ENCODE results near the gene ECE2. TPM values are rescaled to one million over a fixed set of nuclear protein-coding genes. Genes with fewer than 3 reads are reported as not detected.

The ECE2 gene
- total and polyA plus RNA-seq, 2 experiments from 2014 or later: not detected

DNA sequence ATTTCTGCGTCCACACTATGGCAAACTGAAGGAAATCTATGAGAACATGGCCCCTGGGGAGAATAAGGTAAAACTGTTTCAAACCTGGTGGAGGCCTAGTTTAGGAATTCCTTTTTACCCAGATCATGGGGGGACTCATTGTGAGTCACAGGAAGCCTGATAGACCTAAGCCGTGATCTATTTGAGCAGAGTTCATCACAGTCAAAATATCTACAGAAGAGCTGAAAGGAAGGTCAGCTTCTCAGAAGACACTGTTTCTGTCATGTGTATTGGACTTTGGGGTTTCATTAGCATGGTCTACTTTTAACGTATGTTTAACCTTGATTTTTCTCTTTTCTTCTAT, 24.5 kb downstream of the ECE2 start:
- peak overlapping the region; percentile 97 for H3K4me3 ChIP-seq
- H3K27me3 ChIP-seq (replicated peaks; ENCODE audit: insufficient read depth): no peaks in the 10 kb centered on the region
- H3K9me2 ChIP-seq (ENCODE audit: insufficient read depth): no peaks in the 10 kb centered on the region
- peak overlapping the region; percentile 80 for H3K27ac ChIP-seq
- H3K9me3 ChIP-seq (ENCODE audit: low read depth): no peaks in the 10 kb centered on the region
- no peak overlapping the region for H2AFZ ChIP-seq
- TF ChIP-seq EZH2 (IDR thresholded peaks at IDR 0.05; ENCODE audit: insufficient read depth, poor library complexity, severe bottlenecking) (no peak), EZH2phosphoT487 (IDR thresholded peaks at IDR 0.05; ENCODE audit: insufficient read depth, low read depth) (no peak)
- 2 to 12% methylated on average over 3 of the region's 3 CpGs for WGBS, 2 experiments (ENCODE audit: low coverage in 1 of 2, low lambda C conversion rate in 2 of 2, missing lambda C conversion rate in 2 of 2)
- peaks cover 35% of the 10 kb centered on the region for H3F3A ChIP-seq (ENCODE audit: insufficient read depth)
- H3K36me3 ChIP-seq (ENCODE audit: low read depth): peaks cover 48% of the 10 kb centered on the region
- peaks cover 63% of the 10 kb centered on the region for H3K79me2 ChIP-seq (ENCODE audit: insufficient read depth)
- no peaks in the 10 kb centered on the region for H4K20me1 ChIP-seq (ENCODE audit: insufficient read depth)
- H3K4me1 ChIP-seq (ENCODE audit: insufficient read depth): peaks cover 19% of the 10 kb centered on the region
- peak overlapping the region; percentile 91 for H3K4me2 ChIP-seq (ENCODE audit: unreplicated experiment)
- in situ Hi-C loops (cut with MboI): no loop called here
- H3K9ac ChIP-seq: peak overlapping the region; percentile 91
- peak; percentile 78 for DNase-seq

DNA sequence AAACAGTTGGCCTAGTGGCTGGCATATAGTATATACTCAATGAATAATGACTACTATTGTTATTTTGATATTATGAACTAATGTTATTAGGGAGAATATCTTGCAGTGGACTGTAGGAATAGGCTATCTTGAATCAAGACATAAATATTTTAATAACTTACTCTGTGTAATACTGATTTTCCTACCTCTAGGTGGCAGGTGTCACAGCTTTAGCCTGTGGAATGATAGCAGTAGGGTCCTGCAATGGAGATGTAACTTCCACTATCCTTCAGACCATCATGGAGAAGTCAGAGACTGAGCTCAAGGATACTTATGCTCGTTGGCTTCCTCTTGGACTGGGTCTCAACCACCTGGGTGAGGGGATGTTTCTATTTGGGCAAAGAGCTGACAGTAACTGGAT, 29.8 kb downstream of the ECE2 start:
- H3K27ac ChIP-seq: no peak overlapping the region
- no peaks in the 10 kb centered on the region for H3K27me3 ChIP-seq (replicated peaks; ENCODE audit: insufficient read depth)
- peaks cover 58% of the 10 kb centered on the region for H3F3A ChIP-seq (ENCODE audit: insufficient read depth)
- H2AFZ ChIP-seq: no peak overlapping the region
- peak; percentile 43 for DNase-seq
- WGBS, 2 experiments (ENCODE audit: low coverage in 1 of 2, low lambda C conversion rate in 2 of 2, missing lambda C conversion rate in 2 of 2): 50 to 74% methylated on average over 1 of the region's 1 CpG
- H3K79me2 ChIP-seq (ENCODE audit: insufficient read depth): peaks cover 66% of the 10 kb centered on the region
- H3K9me3 ChIP-seq (ENCODE audit: low read depth): no peaks in the 10 kb centered on the region
- H3K36me3 ChIP-seq (ENCODE audit: low read depth): peaks cover 73% of the 10 kb centered on the region
- in situ Hi-C loops (cut with MboI): no loop called here
- no peaks in the 10 kb centered on the region for H4K20me1 ChIP-seq (ENCODE audit: insufficient read depth)
- no peak overlapping the region for H3K9ac ChIP-seq
- no peak for TF ChIP-seq EZH2phosphoT487 (IDR thresholded peaks at IDR 0.05; ENCODE audit: insufficient read depth, low read depth)
- no peak for TF ChIP-seq EZH2 (IDR thresholded peaks at IDR 0.05; ENCODE audit: insufficient read depth, poor library complexity, severe bottlenecking)
- no peaks in the 10 kb centered on the region for H3K9me2 ChIP-seq (ENCODE audit: insufficient read depth)
- no peak overlapping the region for H3K4me3 ChIP-seq
- H3K4me2 ChIP-seq (ENCODE audit: unreplicated experiment): no peak overlapping the region
- peaks cover 13% of the 10 kb centered on the region for H3K4me1 ChIP-seq (ENCODE audit: insufficient read depth)

DNA sequence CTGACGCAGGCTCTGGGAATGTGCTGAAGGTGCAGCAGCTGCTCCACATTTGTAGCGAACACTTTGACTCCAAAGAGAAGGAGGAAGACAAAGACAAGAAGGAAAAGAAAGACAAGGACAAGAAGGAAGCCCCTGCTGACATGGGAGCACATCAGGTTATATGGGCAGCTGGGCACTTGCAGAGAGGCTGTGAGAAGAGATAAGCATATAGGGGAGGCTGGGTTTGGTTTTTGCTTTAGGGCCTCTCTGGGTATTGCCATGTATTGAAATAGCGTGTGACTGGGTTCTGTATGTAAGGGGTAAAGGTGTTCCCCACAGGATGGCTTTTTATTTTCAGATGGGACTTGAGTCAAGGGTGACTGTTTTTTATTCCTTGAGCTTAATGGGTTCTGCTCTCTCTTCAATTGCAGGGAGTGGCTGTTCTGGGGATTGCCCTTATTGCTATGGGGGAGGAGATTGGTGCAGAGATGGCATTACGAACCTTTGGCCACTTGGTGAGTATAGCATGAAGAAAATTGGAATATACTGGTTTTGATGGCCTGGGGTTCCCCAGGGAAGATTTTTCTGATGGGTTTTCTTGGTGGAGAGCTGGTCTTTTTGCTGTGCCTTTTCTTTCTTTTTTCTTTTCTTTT, 30.6 kb downstream of the ECE2 start:
- peaks cover 64% of the 10 kb centered on the region for H3K36me3 ChIP-seq (ENCODE audit: low read depth)
- peaks cover 57% of the 10 kb centered on the region for H3K79me2 ChIP-seq (ENCODE audit: insufficient read depth)

DNA sequence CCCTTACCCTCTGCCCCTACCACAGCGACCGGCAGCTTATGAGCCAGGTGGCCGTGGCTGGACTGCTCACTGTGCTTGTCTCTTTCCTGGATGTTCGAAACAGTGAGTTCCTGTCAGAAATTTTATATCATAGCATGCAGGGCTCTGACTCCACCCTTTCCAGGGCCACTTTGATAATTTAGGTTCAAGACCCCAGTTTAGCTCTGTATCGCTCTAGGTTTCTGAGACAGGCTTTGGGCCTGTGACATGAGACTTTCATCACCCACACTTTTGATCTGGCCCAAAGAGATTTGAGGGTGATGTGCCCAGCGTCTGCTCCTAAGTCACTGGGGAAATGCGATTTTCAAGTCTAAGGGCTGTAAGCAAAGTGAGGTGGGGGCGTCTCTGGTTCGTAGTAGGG, 32.1 kb downstream of the ECE2 start:
- Histone ChIP-seq H3K9ac (no peak overlapping the region), H3K4me1 (ENCODE audit: insufficient read depth) (no peaks in the 10 kb centered on the region), H3K79me2 (ENCODE audit: insufficient read depth) (peaks cover 43% of the 10 kb centered on the region), H3K4me3 (no peak overlapping the region), H3F3A (ENCODE audit: insufficient read depth) (peaks cover 60% of the 10 kb centered on the region), H3K9me2 (ENCODE audit: insufficient read depth) (no peaks in the 10 kb centered on the region), H3K9me3 (ENCODE audit: low read depth) (no peaks in the 10 kb centered on the region), H2AFZ (no peak overlapping the region), H3K4me2 (ENCODE audit: unreplicated experiment) (no peak overlapping the region), H3K27ac (no peak overlapping the region), H3K27me3 (replicated peaks; ENCODE audit: insufficient read depth) (no peaks in the 10 kb centered on the region), H3K36me3 (ENCODE audit: low read depth) (peaks cover 49% of the 10 kb centered on the region), H4K20me1 (ENCODE audit: insufficient read depth) (no peaks in the 10 kb centered on the region)
- no peak for TF ChIP-seq EZH2phosphoT487 (IDR thresholded peaks at IDR 0.05; ENCODE audit: insufficient read depth, low read depth)
- TF ChIP-seq EZH2 (IDR thresholded peaks at IDR 0.05; ENCODE audit: insufficient read depth, poor library complexity, severe bottlenecking): no peak
- no peak for DNase-seq
- 97 to 98% methylated on average over 9 of the region's 9 CpGs for WGBS, 2 experiments (ENCODE audit: low coverage in 1 of 2, low lambda C conversion rate in 2 of 2, missing lambda C conversion rate in 2 of 2)
- in situ Hi-C loops (cut with MboI): no loop called here

More for the DNA sequence above, 30.6 kb downstream of the ECE2 start:
- Histone ChIP-seq H3K27me3 (replicated peaks; ENCODE audit: insufficient read depth) (no peaks in the 10 kb centered on the region), H3K27ac (no peak overlapping the region), H3K4me1 (ENCODE audit: insufficient read depth) (0 out of 2 replicates have a peak, but pooled peaks cover 4% of the 10 kb centered on the region), H3K4me2 (ENCODE audit: unreplicated experiment) (no peak overlapping the region), H3F3A (ENCODE audit: insufficient read depth) (peaks cover 58% of the 10 kb centered on the region), H3K9me3 (ENCODE audit: low read depth) (no peaks in the 10 kb centered on the region), H2AFZ (no peak overlapping the region), H3K4me3 (no peak overlapping the region), H3K9me2 (ENCODE audit: insufficient read depth) (no peaks in the 10 kb centered on the region), H3K9ac (no peak overlapping the region), H4K20me1 (ENCODE audit: insufficient read depth) (no peaks in the 10 kb centered on the region)
- no peak for DNase-seq
- TF ChIP-seq EZH2 (IDR thresholded peaks at IDR 0.05; ENCODE audit: insufficient read depth, poor library complexity, severe bottlenecking): no peak
- no peak for TF ChIP-seq EZH2phosphoT487 (IDR thresholded peaks at IDR 0.05; ENCODE audit: insufficient read depth, low read depth)
- in situ Hi-C loops (cut with MboI): no loop called here
- 99% methylated on average over 4 of the region's 4 CpGs for WGBS, 2 experiments (ENCODE audit: low coverage in 1 of 2, low lambda C conversion rate in 2 of 2, missing lambda C conversion rate in 2 of 2)
